GM12891 (cell line): ENCODE data around the gene LGR6.

Source experiments
- POLR2A ChIP-seq: IDR thresholded peaks from 2 replicates; pipeline ENCODE4 v1.6.1; 2011; ENCODE audit warnings: low read depth, low read length, control low read depth
- POLR2AphosphoS5 ChIP-seq: IDR thresholded peaks from 2 replicates; pipeline ENCODE4 v1.6.1; 2011; ENCODE audit warnings: low read depth, low read length, control low read depth
- POU2F2 ChIP-seq: IDR thresholded peaks from 2 replicates; pipeline ENCODE4 v1.6.1; 2011; ENCODE audit warnings: low read depth, mild to moderate bottlenecking, control low read depth, low read length, moderate library complexity
- TAF1 ChIP-seq: IDR thresholded peaks from 2 replicates; pipeline ENCODE4 v1.6.1; 2011; ENCODE audit warnings: low read depth, low read length, control low read depth

- TF ChIP-seq POLR2AphosphoS5 (no peak), POLR2A (no peak), TAF1 (no peak), POU2F2 (no peak)
These were observed 9.8 kb downstream of the LGR6 start for GRCh38 chr1:202203238-202204039.
